Rectal smooth muscle tissue (tissue), 1 donor: ENCODE measurements around the gene TENT5C.

Source experiments
- H3K27ac ChIP-seq: one replicate; pipeline ENCODE4 v1.7.0; 2013; ENCODE audit warnings: low read depth, low read length, inconsistent platforms
- H3K27me3 ChIP-seq: one replicate; pipeline ENCODE4 v1.7.0; 2013; ENCODE audit warnings: low read length; ENCODE audit not compliant: control insufficient read depth, insufficient read depth
- H3K36me3 ChIP-seq: one replicate; pipeline ENCODE4 v1.7.0; 2013; ENCODE audit warnings: low read length; ENCODE audit not compliant: control insufficient read depth, insufficient read depth
- H3K4me1 ChIP-seq: one replicate; pipeline ENCODE4 v1.7.0; 2013; ENCODE audit warnings: low read length; ENCODE audit not compliant: control insufficient read depth, insufficient read depth
- H3K4me3 ChIP-seq: one replicate; pipeline ENCODE4 v1.7.0; 2013; ENCODE audit warnings: low read length
- H3K9ac ChIP-seq: one replicate; pipeline ENCODE4 v1.7.0; 2013; ENCODE audit warnings: low read length

The TENT5C gene

GRCh38 chr1:117576236-117576635 is 29.6 kb upstream of the TENT5C start:
- no peak overlapping the region for H3K27ac ChIP-seq
- H3K9ac ChIP-seq: no peak overlapping the region
- no peaks in the 10 kb centered on the region for H3K4me1 ChIP-seq
- H3K4me3 ChIP-seq: no peak overlapping the region
- H3K36me3 ChIP-seq: no peaks in the 10 kb centered on the region
- no peaks in the 10 kb centered on the region for H3K27me3 ChIP-seq

GRCh38 chr1:117577191-117577885 is 28.5 kb upstream of the TENT5C start:
- Histone ChIP-seq H3K36me3 (no peaks in the 10 kb centered on the region), H3K4me3 (no peak overlapping the region), H3K27ac (no peak overlapping the region), H3K27me3 (no peaks in the 10 kb centered on the region), H3K4me1 (no peaks in the 10 kb centered on the region), H3K9ac (no peak overlapping the region)

- H3K36me3 ChIP-seq: no peaks in the 10 kb centered on the region
- no peak overlapping the region for H3K4me3 ChIP-seq
- H3K27me3 ChIP-seq: no peaks in the 10 kb centered on the region
- no peak overlapping the region for H3K9ac ChIP-seq
- H3K27ac ChIP-seq: no peak overlapping the region
- H3K4me1 ChIP-seq: no peaks in the 10 kb centered on the region
These were observed 27.4 kb upstream of the TENT5C start for GRCh38 chr1:117578466-117578865.

GRCh38 chr1:117579221-117579906 is 26.5 kb upstream of the TENT5C start:
- no peak overlapping the region for H3K9ac ChIP-seq
- H3K4me1 ChIP-seq: no peaks in the 10 kb centered on the region
- H3K36me3 ChIP-seq: no peaks in the 10 kb centered on the region
- no peaks in the 10 kb centered on the region for H3K27me3 ChIP-seq
- no peak overlapping the region for H3K4me3 ChIP-seq
- H3K27ac ChIP-seq: no peak overlapping the region

GRCh38 chr1:117580436-117580835 is 25.4 kb upstream of the TENT5C start:
- H3K4me3 ChIP-seq: no peak overlapping the region
- no peaks in the 10 kb centered on the region for H3K4me1 ChIP-seq
- H3K27me3 ChIP-seq: no peaks in the 10 kb centered on the region
- H3K9ac ChIP-seq: no peak overlapping the region
- H3K36me3 ChIP-seq: no peaks in the 10 kb centered on the region
- no peak overlapping the region for H3K27ac ChIP-seq

- no peak overlapping the region for H3K4me3 ChIP-seq
- H3K9ac ChIP-seq: no peak overlapping the region
- H3K36me3 ChIP-seq: no peaks in the 10 kb centered on the region
- H3K27ac ChIP-seq: no peak overlapping the region
- H3K27me3 ChIP-seq: no peaks in the 10 kb centered on the region
- no peaks in the 10 kb centered on the region for H3K4me1 ChIP-seq
These were observed 25.0 kb upstream of the TENT5C start for GRCh38 chr1:117580882-117581281.

- Histone ChIP-seq H3K4me1 (no peaks in the 10 kb centered on the region), H3K9ac (no peak overlapping the region), H3K27ac (no peak overlapping the region), H3K36me3 (no peaks in the 10 kb centered on the region), H3K27me3 (no peaks in the 10 kb centered on the region), H3K4me3 (no peak overlapping the region)
These were observed 24.4 kb upstream of the TENT5C start for GRCh38 chr1:117581391-117581943.

- H3K9ac ChIP-seq: no peak overlapping the region
- no peaks in the 10 kb centered on the region for H3K4me1 ChIP-seq
- H3K36me3 ChIP-seq: no peaks in the 10 kb centered on the region
- no peak overlapping the region for H3K4me3 ChIP-seq
- H3K27ac ChIP-seq: no peak overlapping the region
- H3K27me3 ChIP-seq: no peaks in the 10 kb centered on the region
These were observed 23.4 kb upstream of the TENT5C start for GRCh38 chr1:117582451-117582850.

GRCh38 chr1:117583247-117583646 is 22.6 kb upstream of the TENT5C start:
- no peak overlapping the region for H3K27ac ChIP-seq
- H3K27me3 ChIP-seq: no peaks in the 10 kb centered on the region
- no peak overlapping the region for H3K4me3 ChIP-seq
- H3K36me3 ChIP-seq: no peaks in the 10 kb centered on the region
- H3K9ac ChIP-seq: no peak overlapping the region
- no peaks in the 10 kb centered on the region for H3K4me1 ChIP-seq

- Histone ChIP-seq H3K4me3 (no peak overlapping the region), H3K4me1 (no peaks in the 10 kb centered on the region), H3K9ac (no peak overlapping the region), H3K36me3 (no peaks in the 10 kb centered on the region), H3K27me3 (no peaks in the 10 kb centered on the region), H3K27ac (no peak overlapping the region)
These were observed 21.7 kb upstream of the TENT5C start for GRCh38 chr1:117584181-117584580.

GRCh38 chr1:117585086-117585485 is 20.8 kb upstream of the TENT5C start:
- no peaks in the 10 kb centered on the region for H3K27me3 ChIP-seq
- no peaks in the 10 kb centered on the region for H3K4me1 ChIP-seq
- no peak overlapping the region for H3K4me3 ChIP-seq
- no peaks in the 10 kb centered on the region for H3K36me3 ChIP-seq
- H3K9ac ChIP-seq: no peak overlapping the region
- H3K27ac ChIP-seq: no peak overlapping the region

GRCh38 chr1:117586337-117586736 is 19.5 kb upstream of the TENT5C start:
- H3K9ac ChIP-seq: no peak overlapping the region
- no peak overlapping the region for H3K27ac ChIP-seq
- no peaks in the 10 kb centered on the region for H3K4me1 ChIP-seq

More at GRCh38 chr1:117586337-117586736, 19.5 kb upstream of the TENT5C start:
- H3K4me3 ChIP-seq: no peak overlapping the region
- no peaks in the 10 kb centered on the region for H3K27me3 ChIP-seq
- H3K36me3 ChIP-seq: no peaks in the 10 kb centered on the region
